Progenitor cell of endocrine pancreas (in vitro differentiated cells): Measurements from ENCODE around the gene LSM3. TPM values are rescaled to one million over a fixed set of nuclear protein-coding genes. Genes with fewer than 3 reads are reported as not detected.
A peak's percentile ranks its signal among the peaks of the same experiment; 100 is the strongest.
"Not testable (repeated sequence)": the region's sequence is repeated elsewhere in the genome, so short reads cannot be mapped to it uniquely, and the experiment has no call there.

Source experiments
- DNase-seq: peaks from one replicate; pipeline ENCODE4 v3.0.0; 2021; ENCODE audit warnings: low spot score; ENCODE audit not compliant: unreplicated experiment
- H3K27ac Mint-ChIP-seq: 2 replicates; pipeline ENCODE4 v1.8.0; 2021; ENCODE audit warnings: mild to moderate bottlenecking, moderate library complexity, mixed read lengths
- H3K27me3 Mint-ChIP-seq: 2 replicates; pipeline ENCODE4 v1.8.0; 2021; ENCODE audit warnings: mixed read lengths
- H3K36me3 Mint-ChIP-seq: 2 replicates; pipeline ENCODE4 v1.8.0; 2022; ENCODE audit warnings: mixed read lengths; ENCODE audit not compliant: insufficient read depth
- H3K4me1 Mint-ChIP-seq: 2 replicates; pipeline ENCODE4 v1.8.0; 2021; ENCODE audit warnings: low read depth, mixed read lengths
- H3K4me3 Mint-ChIP-seq: 2 replicates; pipeline ENCODE4 v1.8.0; 2021; ENCODE audit warnings: low read depth, mild to moderate bottlenecking, moderate library complexity, mixed read lengths
- H3K9me3 Mint-ChIP-seq: 2 replicates; pipeline ENCODE4 v1.8.0; 2021; ENCODE audit warnings: low read depth, mixed read lengths
- total RNA-seq: library from RNA; stranded (reverse); gene quantifications from 2 replicates; pipeline ENCODE4 v1.2.1, GENCODE V29; 2021
- TF ChIP-seq, protein P1 (sequence below): fragments of 200-600 bp; sonication (generic); IDR thresholded peaks from one replicate; pipeline ENCODE4 v1.5.0; 2021; ENCODE audit warnings: antibody characterized with exemption, mild to moderate bottlenecking; ENCODE audit not compliant: unreplicated experiment

LSM3 gene
- total RNA-seq, 1 donor from 2014 or later = 13.2 TPM

DNA sequence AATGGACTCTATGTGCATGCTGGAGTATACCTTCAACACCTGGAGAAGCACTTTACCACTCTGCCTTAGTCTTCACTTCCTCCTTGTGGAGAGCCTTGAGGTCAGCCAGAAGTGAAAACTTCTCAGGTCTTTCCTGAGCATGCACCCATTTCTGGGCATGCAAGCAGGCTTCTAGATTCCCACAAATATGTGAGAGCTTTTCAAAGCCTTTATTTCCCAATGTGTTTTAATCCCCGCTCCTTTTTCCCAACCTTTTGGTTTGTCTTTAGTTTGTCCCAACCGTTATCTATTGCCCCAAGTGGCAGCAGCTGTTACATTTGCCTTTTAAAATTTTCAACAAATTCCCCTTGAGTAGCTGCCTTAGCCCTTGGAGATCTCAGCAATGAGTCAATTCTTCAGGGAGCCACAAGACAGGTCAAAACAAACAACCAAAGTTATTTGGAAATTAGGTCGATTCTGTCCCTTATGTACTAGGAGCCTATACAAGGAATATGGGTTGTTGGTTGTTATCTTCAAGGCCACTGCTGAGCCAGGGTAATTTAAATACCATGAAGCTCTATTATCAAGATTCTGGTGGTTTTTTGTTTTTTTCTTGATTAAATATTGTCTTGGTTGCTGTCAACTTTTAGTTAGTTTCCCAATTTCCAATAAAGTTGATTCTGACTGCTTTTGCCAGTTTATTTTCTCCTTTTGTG, 44.4 kb downstream of the LSM3 start:
- Mint-ChIP-seq H3K9me3 (peaks cover 25% of the 10 kb centered on the region), H3K4me3 (no peak overlapping the region), H3K27me3 (no peaks in the 10 kb centered on the region), H3K4me1 (peaks cover 29% of the 10 kb centered on the region), H3K27ac (peak overlapping the region; percentile 63), H3K36me3 (no peaks in the 10 kb centered on the region)
- DNase-seq = no peak
- TF ChIP-seq, protein P1, sequence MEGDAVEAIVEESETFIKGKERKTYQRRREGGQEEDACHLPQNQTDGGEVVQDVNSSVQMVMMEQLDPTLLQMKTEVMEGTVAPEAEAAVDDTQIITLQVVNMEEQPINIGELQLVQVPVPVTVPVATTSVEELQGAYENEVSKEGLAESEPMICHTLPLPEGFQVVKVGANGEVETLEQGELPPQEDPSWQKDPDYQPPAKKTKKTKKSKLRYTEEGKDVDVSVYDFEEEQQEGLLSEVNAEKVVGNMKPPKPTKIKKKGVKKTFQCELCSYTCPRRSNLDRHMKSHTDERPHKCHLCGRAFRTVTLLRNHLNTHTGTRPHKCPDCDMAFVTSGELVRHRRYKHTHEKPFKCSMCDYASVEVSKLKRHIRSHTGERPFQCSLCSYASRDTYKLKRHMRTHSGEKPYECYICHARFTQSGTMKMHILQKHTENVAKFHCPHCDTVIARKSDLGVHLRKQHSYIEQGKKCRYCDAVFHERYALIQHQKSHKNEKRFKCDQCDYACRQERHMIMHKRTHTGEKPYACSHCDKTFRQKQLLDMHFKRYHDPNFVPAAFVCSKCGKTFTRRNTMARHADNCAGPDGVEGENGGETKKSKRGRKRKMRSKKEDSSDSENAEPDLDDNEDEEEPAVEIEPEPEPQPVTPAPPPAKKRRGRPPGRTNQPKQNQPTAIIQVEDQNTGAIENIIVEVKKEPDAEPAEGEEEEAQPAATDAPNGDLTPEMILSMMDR = no peak

DNA sequence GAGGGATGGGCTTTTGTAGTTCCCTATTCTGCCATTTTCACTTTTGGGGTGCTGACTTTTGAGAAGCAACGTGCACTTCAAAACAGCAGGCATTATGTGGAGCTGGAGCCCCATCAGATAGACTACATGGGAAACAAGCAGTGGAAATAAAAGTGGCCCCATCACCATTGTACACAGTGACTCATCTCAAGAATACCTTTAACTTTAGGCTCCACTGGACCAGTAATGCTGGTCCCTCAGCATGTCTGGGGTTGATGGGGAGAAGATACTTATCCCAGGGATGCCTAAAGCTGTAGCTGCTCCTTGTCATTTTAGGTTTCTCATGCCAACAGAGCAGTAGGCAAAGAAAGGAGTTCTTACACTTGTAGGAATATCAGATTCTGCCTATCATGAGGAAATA, 45.0 kb downstream of the LSM3 start:
- no peak for DNase-seq
- Mint-ChIP-seq H3K4me1 (peaks cover 32% of the 10 kb centered on the region), H3K36me3 (no peaks in the 10 kb centered on the region), H3K27me3 (no peaks in the 10 kb centered on the region), H3K9me3 (peaks cover 25% of the 10 kb centered on the region), H3K27ac (no peak overlapping the region), H3K4me3 (no peak overlapping the region)
- TF ChIP-seq, protein P1 = no peak

DNA sequence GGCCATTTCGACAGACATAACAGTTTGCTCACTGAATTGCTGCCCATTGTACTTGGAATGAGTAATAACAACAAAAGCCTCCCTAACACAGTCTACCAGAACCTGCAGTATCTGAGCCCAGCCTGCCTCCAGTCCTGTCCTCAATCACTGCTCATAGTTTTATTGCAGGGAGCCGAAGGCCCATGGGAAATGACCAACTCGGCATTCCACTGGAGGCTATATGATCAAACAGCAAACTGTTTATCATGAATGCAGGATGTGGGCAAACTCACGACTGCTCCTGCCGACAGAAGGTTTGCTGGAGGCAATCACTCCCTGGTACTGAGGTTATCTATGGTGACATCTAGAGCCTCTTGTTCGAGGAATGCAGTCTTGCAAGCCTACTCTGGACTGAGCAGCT, 46.3 kb downstream of the LSM3 start:
- H3K36me3 Mint-ChIP-seq = no peaks in the 10 kb centered on the region
- TF ChIP-seq, protein P1 = no peak
- peaks cover 34% of the 10 kb centered on the region for H3K4me1 Mint-ChIP-seq
- peaks cover 21% of the 10 kb centered on the region for H3K9me3 Mint-ChIP-seq
- no peak overlapping the region for H3K4me3 Mint-ChIP-seq
- H3K27me3 Mint-ChIP-seq = no peaks in the 10 kb centered on the region
- DNase-seq = no peak
- H3K27ac Mint-ChIP-seq = peak overlapping the region; percentile 45

DNA sequence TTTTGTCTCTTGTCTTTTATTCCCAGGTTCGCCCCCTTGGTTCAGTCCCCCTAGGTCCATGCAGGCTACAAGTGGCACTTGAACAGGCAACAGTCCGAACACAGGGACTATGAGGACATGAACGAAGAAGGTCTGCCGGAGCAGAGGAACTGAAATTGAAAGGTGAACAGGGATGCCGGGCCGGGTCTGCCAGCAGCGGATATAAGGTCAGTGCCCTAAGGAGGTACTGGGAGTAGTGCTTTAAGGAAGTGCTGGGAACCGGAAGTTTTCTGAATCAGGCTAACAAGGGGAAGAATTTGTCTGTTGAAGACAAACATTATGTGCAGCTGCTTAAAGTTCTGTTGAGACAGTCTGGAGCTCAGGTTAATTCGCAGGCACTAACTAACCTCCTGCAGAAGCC, 46.8 kb downstream of the LSM3 start:
- Mint-ChIP-seq H3K36me3 (no peaks in the 10 kb centered on the region), H3K9me3 (peaks cover 16% of the 10 kb centered on the region), H3K4me3 (peak overlapping the region; percentile 16), H3K27ac (peak overlapping the region; percentile 5), H3K4me1 (peaks cover 39% of the 10 kb centered on the region), H3K27me3 (no peaks in the 10 kb centered on the region)
- no peak for DNase-seq
- TF ChIP-seq, protein P1 = no peak

DNA sequence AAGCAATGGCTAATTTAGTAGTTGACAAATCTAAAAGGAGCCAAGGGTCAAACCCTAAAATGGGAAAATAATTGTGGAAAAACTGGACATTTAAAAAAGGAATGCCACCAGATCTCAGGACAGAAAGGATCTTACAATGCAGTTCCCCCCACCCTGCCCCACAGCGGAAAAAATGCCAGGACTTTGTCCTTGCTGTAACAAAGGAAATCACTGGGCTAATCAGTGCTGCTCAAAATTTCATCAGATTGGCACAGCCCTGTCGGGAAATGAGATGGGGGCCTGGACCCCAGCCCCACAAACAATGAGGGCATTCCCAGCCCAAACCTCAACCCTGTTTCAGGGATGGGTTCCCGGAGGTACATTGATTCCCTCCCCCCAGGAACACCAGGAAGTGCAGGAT, 47.7 kb downstream of the LSM3 start:
- H3K27ac Mint-ChIP-seq = peak overlapping the region; percentile 47
- not testable (repeated sequence) for DNase-seq, H3K9me3 Mint-ChIP-seq, H3K27me3 Mint-ChIP-seq, H3K4me3 Mint-ChIP-seq, H3K36me3 Mint-ChIP-seq
- peaks cover 41% of the 10 kb centered on the region for H3K4me1 Mint-ChIP-seq

DNA sequence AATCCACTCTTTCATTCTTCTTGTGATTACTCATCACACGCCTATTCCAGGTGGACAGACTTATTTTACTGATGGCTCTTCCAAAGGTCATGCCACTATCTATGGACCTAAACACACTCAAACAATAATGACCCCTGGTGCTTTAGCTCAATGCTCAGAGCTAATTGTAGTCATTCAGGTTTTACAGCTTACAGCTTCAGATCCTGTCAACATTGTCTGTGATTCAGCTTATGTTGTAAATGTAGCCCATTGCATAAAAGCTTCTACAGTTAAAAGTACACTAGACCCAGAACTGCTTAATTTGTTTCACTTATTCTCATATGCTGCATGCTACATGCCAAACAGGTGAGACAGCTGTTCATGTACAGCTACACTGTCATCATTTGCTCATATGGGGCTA, 49.2 kb downstream of the LSM3 start:
- DNase-seq = no peak
- Mint-ChIP-seq H3K4me3 (no peak overlapping the region), H3K36me3 (no peaks in the 10 kb centered on the region), H3K4me1 (peaks cover 43% of the 10 kb centered on the region), H3K9me3 (no peaks in the 10 kb centered on the region), H3K27me3 (peaks cover 17% of the 10 kb centered on the region), H3K27ac (no peak overlapping the region)
- TF ChIP-seq, protein P1 = no peak
